GM18873 (cell line): Measurements from ENCODE around the gene PHKA1.
"Not testable (repeated sequence)": the region's sequence is repeated elsewhere in the genome, so short reads cannot be mapped to it uniquely, and the experiment has no call there.

Source experiments
- ATAC-seq: cut with Tn5 transposase; IDR thresholded peaks from one replicate; pipeline ENCODE4 v1.9.1; 2021; ENCODE audit warnings: mild to moderate bottlenecking, moderate library complexity, moderate number of reproducible peaks; ENCODE audit not compliant: unreplicated experiment, low FRiP score

Gene PHKA1

GRCh38 chrX:72713599-72714477, at the start of gene PHKA1:
PHKA1 (minus strand) TSS chrX:72714306; CDS start chrX:72713880, 426 bp downstream.
- ATAC-seq = not testable (repeated sequence)

GRCh38 chrX:72760454-72760853, 46.3 kb upstream of the PHKA1 start:
- not testable (repeated sequence) for ATAC-seq

DNA sequence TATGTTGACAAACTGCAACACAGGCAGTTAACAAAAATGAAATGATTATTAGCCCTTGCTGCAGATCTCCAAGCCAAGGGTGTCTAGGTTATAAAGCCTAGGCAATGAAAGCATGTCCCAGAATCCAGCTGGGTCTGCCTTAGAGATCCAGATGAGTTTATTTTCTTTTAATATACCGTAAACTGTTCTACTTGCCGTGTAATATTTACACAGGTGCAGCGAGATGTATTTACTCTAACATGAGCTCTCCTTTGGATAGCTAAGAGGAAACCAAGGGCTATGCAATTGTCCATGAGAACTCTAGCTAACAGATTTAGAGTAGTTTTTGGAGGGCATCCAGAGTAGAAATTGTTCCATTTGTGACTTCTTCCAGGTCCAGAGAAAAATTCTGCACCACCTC, 34.4 kb upstream of the PHKA1 start:
- not testable (repeated sequence) for ATAC-seq

DNA sequence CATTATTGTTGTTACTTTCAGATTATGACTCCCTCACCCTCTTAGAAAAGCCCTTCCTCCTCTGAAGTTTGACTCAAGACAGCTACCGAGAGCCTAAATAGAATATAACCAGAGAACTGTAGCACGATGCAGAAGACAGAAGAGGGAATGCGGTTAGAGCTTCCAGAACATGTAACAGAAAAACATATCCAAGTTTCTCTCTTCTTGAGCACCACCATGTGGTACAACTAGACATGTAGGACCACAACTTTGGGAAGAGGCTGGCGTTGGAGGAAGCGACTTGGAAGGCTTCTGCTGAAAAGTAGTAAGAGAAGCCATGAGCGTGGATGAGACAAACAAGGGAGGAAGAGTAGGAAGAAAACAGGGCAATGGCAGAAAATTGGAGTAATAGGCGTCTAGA, 31.4 kb upstream of the PHKA1 start:
- ATAC-seq = not testable (repeated sequence)

DNA sequence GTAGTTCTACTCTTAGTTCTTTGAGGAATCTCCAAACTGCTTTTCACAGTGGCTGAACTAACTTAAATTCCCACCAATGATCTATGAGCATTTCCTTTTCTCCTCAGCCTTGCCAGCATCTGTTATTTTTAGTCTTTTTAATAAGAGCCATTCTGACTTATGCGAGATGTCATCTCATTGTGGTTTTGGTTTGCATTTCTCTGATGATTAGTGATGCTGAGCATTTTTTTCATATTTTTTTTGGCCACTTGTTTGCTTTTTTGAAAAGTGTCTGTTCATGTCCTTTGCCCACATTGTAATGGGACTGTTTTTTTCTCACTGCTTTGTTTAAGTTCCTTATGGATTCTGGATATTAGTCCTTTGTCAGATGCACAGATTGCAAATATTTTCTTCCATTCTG, 21.5 kb upstream of the PHKA1 start:
- ATAC-seq = no peak

DNA sequence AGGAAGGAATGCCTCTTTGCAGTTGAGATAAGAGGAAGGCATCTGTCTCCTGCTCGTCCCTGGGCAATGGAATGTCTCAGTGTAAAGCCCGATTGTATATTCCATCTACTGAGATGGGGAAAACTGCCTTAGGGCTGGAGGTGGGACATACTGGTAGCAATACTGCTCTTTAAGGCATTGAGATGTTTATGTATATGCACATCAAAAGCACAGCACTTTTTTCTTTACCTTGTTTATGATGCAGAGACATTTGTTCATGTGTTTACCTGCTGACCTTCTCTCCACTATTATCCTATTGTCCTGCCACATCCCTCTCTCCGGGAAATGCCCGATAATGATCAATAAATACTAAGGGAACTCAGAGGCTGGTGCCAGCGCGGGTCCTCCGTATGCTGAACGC, 19.5 kb upstream of the PHKA1 start:
- not testable (repeated sequence) for ATAC-seq

- ATAC-seq = no peak
Observed at GRCh38 chrX:72727846-72728245, 13.7 kb upstream of the PHKA1 start.

- ATAC-seq = no peak
Observed at GRCh38 chrX:72716766-72717165, 2.7 kb upstream of the PHKA1 start.

DNA sequence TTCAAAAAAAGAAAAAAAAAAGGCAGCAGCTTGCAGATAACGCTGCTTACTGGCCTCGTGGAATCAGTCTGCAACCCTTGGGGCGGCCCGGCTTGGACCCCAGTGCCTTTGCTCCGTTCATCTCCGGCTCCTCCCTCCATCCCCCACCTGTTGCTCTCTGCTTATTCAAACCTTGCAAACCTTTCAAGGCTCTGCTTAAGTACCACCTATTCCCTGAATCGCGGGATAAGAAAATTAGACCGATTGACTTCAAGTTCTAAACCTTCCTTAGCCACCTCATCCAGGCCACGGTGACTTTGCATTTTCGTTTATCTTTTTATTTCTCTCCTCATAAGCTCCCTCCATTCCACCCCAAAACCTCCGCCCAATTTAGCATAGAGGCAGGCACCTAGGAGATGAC, 1.4 kb upstream of the PHKA1 start:
- no peak for ATAC-seq

DNA sequence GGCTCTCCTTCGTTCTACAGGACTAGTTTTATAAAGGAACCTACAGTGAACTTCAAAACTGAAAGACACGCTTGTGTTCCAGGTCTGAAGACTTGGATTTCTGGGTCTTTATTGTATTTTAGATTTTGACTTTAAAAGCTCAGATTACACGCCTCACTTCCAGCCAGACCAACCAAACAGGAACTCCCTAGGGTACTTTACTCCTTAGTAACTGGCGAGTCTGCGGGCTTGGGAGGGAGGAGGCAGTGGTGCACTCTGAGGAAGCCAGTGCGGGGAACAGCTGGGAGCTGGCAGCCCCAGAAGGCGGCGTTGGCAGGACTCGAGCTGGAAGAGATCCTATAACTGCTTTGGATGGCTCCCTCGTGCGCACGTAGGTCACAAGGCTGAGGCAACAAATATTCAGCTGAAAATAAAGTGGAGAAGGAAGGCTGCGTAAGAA, 391 bp upstream of the PHKA1 start:
- no peak for ATAC-seq

- no peak for ATAC-seq
Observed at GRCh38 chrX:72713130-72713529, 976 bp downstream of the PHKA1 start.

DNA sequence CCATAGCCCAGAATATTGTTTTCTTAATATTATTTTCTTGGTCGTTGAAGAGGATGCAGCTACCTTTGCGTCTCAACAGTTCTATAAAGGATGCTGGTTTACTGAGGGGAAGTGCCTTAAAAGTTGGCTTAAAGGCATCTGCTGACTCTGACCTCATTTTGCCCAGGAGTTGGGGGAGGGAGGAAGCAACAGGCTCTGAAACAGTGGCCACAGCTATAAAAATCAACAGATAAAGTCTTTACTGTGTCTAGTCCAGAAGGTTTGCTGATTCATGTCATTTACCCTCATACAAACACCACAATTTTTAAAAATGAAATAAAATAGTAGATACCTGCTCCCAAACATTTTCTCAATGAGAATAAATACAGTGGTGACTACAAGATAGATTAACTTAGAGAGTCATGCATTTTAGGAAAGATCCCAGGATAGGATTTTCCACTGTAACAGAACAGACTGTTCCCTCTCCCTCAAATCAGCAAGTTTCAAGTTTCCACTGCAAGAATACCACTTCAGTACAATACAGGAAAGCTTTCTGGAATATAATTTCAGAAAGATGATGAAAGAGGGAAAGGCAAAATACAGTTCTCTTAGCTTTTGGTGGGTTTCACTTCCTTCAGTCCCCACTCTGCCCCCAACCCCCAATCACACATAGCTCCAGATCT, 1.9 kb downstream of the PHKA1 start:
- no peak for ATAC-seq

- ATAC-seq = no peak
Observed at GRCh38 chrX:72705814-72706213, 8.3 kb downstream of the PHKA1 start.

DNA sequence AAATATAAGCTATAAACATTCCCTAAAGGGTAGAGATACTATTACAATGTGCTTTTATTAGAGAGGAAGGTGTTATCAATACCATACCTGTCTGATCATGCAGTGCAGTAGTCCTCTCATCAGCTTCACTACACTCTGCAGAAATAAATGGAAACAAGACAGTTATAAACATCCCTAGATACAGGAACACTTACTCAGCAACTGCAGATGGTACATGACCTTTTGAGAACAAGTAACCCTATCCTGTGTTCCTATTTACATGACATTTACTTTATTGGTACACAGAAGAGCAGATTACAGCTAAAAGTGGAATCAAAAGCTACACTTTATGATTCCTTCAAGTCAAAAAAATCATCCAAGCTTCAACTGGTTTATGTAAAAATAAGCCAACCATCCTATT, 9.0 kb downstream of the PHKA1 start:
- ATAC-seq = no peak

DNA sequence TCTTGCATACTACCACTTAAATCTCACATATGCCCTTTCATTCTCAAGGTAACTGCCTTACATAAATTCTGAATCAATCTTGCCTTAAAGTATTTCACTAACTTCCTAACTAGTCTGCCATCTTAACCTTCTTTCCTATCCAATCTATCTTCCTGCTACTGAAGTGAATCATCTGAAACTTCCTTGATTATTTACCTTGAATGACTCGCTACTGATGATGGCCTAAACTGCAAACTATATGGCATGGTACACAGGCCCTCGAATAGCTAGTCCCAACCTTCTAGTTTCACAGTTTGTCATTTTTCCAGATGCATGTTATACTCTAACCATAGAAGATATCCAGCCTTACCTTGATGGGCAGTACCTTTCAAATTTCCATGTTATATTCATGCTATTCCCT, 19.9 kb downstream of the PHKA1 start:
- no peak for ATAC-seq

DNA sequence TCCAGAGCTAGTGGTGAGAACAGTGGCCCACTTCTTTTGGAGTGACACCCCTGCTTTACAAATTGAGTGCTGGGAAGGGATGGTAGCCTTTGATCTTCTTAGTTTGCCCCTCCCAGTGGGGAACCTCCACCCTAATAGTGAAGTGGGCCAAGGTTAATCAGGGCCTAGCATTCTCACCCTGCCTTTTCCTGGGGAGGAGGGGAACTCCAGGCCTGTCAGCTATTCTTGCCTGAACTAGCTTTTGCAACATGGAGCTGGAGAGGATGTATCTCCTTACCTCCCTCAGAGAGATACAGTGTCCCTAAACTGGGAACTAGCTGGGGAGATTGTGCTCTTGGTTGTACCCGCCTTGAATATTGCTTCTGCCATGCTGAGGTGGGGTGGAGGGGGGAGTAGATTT, 20.6 kb downstream of the PHKA1 start:
- ATAC-seq = no peak

DNA sequence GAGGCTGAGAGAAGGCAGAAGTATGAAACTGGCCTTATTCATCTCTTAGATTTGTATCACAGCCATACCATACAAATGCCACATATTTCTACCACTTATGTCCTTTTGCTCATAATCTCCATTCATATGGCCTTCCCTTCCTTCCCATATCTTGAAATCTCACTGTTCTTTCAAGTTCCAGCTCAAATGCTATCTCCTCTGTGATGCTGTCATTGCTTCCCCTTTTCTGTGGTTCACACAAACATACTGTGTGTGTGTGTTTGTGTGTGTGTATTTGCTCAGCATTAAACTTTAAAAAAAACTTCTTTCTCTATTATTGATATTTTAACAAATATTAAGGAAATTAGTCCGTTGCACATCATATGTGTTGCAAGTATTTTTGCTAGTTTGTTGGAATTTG, 26.7 kb downstream of the PHKA1 start:
- no peak for ATAC-seq

DNA sequence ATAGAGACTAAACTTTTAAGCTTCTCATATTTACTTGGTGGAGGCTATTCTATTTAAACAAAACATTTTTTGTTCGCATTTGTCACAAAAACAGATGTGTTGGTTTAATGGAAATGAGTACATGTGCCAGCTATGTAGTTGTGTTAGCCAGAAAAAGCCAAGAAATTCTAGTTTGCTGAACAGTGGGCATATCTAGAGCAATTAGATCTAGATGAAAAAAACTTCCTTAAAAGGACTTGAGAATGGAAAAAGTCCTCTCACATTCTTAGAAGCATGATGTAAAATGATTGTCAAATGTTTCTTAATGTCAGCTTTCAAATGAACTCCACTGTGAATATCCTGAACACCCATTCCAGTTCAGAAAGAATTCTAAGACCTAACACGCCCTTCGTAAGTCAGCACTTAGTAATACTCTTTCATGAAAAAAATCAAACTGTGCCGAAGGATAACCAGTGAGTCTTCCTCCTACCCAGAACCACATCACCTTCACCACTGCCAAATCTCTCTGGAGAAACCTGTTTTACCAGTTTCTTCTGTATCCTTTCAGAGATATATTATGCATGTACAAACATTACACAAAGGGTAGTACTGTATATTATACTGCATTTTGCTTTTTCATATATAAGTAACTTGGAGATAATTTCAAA, 28.2 kb downstream of the PHKA1 start:
- ATAC-seq = no peak

DNA sequence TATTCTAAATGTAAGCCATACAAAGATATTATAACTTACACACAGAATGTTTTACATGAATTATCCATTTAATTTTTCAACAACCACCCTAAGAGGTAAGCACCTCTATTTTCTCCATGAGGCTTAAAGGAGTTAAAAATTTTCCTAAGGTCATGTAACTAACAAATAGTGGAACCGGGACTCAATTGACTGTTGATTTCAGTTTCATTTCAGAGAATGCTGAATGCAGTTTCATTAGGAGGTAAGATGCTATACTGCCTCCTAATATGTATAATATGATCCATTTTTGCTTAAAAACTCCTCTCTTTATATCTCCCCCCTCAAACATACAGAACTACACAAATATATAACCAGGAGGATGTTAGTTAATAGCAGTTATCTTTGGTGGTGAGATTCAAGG, 29.1 kb downstream of the PHKA1 start:
- ATAC-seq = no peak

GRCh38 chrX:72683631-72684030, 30.5 kb downstream of the PHKA1 start:
- ATAC-seq = no peak

GRCh38 chrX:72676465-72676864, 37.6 kb downstream of the PHKA1 start:
- no peak for ATAC-seq
